Stimulated activated CD8-positive, alpha-beta memory T cell treated with anti-CD3 and anti-CD28 coated beads, Interleukin-12 subunit alpha, Interleukin-12 subunit beta, amount 100 ng/mL, for 4 hours (primary cell): ENCODE results near the gene KRT37.
"Not testable (repeated sequence)": the region's sequence is repeated elsewhere in the genome, so short reads cannot be mapped to it uniquely, and the experiment has no call there.

Experiments used
- DNase-seq: peaks from one replicate; pipeline ENCODE4 v3.0.0-alpha.2; 2020; ENCODE audit warnings: low read depth

KRT37 gene

DNA sequence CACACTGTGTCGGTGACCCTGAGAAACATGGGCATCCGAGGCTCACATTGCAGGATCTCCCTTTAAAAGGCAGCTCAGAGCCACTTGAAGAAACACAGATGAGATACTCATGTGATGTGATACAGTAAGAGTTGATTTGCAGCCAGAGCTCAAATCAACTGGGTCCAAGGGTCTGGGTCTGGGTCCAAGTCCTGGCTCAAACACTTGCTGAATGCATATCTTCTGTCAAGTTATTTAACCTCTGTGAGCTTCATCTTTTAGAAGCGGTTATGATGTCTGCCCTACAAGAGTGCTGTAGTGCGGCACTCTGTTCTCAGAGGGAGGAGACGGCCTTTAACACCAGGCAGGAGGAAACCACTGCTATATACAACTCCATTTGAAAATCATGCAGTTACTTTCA, 10.0 kb upstream of the KRT37 start:
- no peak for DNase-seq

DNA sequence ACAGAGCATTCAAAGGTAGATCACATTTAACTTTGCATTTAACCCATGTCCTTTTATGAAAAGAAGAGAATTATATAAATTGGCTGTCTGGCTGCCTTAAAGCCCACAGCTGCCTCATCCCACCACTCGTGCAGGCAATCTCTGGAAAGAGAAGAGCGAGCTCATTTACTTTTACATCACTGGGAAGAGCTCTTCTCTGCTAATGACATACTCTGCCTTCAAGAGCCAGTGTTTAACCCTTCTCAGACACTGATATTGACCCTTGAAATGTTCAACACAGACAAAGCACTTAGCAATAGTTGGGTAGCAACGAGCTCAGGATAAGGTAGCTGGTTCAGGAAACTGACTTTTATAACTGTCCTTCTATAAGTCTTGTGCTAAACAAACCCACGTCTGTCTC, 9.6 kb upstream of the KRT37 start:
- no peak for DNase-seq

DNA sequence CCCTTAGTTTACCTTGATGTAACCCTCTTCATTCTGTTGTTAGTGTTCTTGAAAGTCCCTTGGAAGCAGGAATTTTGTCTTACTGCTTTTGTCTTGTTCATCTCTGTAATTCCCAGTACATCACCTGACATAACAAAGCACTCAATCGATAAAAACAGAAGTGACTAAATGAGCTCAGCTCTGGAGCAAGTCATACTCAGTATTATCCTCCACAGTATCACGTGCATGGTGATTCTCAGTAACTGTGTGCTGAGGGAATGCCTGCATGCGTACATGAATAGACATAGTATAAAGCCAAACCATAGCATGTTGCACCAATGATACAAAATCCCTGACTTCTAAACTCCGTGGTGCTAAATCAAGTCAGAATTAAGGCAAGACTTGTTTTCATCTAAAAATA, 9.2 kb upstream of the KRT37 start:
- DNase-seq = no peak

DNA sequence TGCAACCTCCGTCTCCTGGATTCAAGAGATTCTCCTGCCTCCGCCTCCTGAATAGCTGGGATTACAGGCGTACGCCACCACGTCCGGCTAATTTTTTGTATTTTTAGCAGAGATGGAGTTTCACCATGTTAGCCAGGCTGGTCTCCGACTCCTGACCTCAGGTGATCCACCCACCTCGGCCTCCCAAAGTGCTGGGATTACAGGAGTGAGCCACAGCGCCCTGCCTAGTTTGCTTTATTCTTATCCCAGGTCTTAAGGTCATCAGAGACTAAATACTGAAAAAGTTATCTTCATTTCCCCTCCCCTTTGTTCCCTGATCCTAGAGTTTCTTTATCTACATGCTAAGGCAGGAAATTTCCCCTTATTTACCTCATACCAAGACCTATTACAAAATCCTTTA, 6.0 kb upstream of the KRT37 start:
- not testable (repeated sequence) for DNase-seq

GRCh38 chr17:41429667-41430066, 5.3 kb upstream of the KRT37 start:
- DNase-seq = no peak

- DNase-seq = no peak
Observed at GRCh38 chr17:41428591-41429291, 4.4 kb upstream of the KRT37 start.

DNA sequence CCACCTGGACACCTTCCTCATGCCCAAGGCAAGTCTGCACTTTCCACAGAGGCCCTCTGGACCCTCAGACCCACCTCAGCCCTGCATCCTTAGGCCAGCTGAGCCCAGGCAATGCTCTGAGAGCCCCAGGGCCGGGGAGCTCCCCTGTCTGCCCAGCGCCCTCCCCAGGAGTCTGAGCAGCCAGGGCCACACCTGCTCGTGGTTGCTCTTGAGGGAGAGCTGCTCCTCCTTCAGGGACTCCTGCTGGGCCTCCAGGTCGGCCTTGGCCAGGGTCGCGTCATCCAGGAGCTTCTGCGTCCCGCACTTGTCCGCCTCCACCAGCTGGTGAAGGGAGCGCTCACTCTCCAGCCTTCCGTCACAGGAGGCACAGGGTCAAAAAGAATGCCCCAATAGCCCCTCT, 1.8 kb downstream of the KRT37 start:
- DNase-seq = not testable (repeated sequence)

- DNase-seq = no peak
Observed at GRCh38 chr17:41421617-41422016, 2.8 kb downstream of the KRT37 start.

DNA sequence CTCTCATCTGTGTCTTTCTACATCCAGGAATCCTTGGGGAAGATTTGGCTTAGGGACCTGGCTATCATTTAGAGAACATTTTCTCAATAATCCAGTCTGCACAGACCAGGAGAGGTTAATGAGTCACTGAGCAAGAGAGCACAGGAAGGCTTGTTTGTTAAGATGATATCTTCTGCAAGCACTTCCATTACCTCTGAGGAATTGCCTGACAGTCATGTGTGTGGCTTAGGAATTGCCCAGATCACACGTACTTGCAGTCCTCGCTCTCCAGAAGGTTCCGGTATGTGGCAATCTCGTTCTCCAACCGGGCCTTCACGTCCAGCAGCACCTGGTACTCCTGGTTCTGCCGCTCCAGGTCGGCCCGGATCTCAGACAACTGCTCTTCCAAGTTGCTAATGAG, 3.3 kb downstream of the KRT37 start:
- no peak for DNase-seq

GRCh38 chr17:41420134-41420533, 4.3 kb downstream of the KRT37 start:
- DNase-seq = no peak

DNA sequence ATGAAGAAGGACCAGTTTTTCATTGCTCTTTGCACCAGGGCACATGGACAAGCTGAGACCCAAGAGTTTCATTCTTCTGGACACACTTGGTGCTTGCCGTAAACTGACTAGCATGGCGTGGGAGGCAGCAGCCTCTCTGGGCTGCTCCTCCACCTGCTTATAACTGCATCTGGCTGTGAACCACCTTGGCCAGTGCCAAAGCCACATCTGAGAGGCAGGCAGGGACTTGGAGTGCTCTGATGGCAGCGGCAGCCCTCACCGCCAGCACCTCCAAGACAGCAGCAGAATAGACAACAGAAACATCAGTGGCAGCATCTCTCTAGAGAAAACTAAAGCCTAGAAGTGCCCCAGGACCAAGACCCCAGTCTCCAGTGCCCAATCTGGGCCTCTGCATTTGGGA, 4.7 kb downstream of the KRT37 start:
- DNase-seq = no peak

DNA sequence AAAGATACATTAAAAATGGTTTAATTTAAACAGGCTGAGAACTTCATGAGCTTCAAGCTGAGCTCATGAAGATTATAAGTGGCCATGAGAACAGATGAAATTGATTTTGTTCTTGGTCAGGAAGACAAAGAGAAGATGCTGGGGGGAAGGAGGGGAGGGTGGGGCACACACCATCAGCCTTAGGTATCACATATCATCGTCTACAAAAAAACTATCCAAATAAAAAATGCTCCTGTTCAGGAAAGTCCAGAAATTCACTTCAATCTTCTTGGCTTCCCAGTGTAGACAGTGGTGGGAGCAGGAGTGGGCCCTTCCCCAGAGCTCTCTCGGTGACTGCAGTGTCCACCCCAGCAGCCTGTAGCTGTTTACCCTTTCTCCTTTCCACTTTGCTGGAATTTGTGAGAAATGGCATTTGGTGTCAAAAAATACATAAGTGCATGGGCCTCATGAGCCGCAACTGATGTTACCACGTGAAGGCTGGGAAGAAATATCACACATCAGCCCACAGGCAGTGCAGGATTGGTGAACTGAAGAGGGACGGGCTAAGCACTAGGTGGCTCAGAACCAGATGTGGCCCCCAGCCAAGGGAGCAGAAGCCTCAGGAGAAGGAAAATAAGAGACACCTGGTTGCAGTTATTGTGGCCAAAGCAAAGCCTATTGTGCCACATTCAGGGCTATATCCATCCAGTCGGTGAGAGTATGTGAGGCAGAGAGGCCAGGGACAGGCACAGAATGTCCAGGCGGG, 6.1 kb downstream of the KRT37 start:
- DNase-seq = no peak

- no peak for DNase-seq
Observed at GRCh38 chr17:41417576-41418015, 6.8 kb downstream of the KRT37 start.

GRCh38 chr17:41417127-41417526, 7.3 kb downstream of the KRT37 start:
- no peak for DNase-seq

GRCh38 chr17:41416479-41416878, 7.9 kb downstream of the KRT37 start:
- no peak for DNase-seq

DNA sequence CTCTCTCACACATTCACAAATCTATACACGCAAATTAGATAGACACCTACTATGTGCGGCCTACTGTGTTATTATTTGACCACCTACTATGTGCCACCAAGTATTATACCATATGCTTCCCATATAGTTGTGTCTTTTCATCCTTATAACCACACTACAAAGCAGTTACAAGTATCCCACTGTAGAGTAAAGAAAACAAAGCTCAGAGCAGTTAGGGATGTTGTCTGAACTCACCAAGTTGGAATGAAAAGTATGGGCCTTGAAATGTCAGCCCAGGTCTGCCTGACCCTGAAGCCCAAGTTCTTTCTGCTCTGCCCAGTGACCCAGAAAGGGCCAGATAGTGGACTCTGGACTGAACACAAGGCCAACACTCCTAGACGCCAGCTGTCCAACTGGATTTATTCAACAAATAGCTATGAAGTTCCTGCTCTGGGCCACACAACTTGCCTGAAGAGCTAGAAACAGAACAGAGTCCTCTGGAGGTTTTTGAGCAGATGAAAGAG, 8.5 kb downstream of the KRT37 start:
- DNase-seq = no peak

GRCh38 chr17:41415411-41415810, 9.0 kb downstream of the KRT37 start:
- DNase-seq = no peak

DNA sequence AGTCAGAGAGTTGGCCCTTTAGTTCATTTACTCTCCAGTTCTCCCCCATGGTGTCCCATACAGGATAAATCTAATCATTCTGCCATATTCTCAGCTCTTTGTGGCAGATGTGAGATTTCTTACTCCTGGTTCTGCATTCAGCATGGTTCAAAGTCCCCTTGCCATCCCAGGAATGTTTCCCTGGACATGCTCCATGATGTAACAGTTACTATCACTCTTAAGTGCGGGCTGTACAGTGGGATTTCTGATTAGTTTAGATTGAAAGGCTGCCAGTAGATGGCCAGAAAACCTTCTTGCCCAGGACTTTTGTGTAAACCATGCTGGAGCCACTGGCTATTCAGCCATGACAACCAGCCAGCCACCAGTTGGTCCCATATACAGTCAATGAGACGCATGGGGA, 10.4 kb downstream of the KRT37 start:
- no peak for DNase-seq

GRCh38 chr17:41413353-41413957, 10.9 kb downstream of the KRT37 start:
- DNase-seq = no peak

DNA sequence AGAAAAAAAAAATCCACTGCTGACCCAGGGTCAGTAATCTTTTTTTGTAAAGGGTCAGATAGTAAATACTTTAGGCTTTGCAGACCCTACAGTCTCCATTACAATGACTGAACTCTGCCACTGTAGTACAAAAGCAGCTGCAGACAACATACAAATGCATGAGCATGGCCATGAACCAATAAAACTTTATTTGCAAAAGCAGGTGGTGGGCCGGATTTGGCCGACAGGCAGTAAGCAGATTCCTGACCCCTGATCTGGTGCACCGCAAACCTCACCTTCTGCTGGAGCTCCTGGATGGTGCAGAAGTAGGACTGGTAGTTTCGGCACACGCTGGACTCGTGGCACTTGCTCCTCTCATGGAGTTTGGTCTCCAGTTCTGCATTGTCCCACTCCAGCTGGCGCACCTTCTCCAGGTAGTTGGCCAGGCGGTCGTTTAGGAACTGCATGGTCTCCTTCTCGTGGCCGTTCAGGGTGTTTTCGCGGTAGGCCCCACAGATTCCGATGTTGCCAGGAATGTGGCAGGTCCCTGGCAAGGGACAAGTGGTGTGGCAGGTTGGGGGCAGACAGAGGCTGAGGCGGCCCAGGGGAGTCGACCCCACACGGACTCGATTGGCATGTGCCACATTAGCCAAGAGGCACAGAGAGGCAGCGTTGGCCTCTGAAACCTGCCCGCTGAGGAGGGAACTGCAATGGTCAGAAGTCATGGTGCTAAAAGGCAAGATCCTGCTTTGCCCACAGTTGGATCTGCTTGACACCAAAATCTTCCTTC, 13.1 kb downstream of the KRT37 start:
- DNase-seq = no peak

DNA sequence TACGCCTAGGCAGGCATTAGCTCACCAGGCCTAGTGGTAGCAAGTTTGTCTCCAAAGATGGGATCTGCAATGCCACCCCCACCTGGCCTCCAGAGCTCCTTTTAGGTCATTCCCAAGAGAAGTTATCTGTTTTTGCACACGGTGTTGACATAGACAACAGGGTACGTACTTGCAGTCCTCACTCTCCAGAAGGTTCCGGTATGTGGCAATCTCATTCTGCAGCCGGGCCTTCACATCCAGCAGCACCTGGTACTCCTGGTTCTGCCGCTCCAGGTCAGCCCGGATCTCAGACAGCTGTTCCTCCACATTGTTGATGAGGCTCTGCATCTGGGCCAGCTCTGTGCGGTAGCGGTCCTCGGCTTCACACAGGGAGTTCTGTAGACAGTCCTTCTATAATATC, 17.2 kb downstream of the KRT37 start:
- DNase-seq = no peak

GRCh38 chr17:41406205-41406604, 18.2 kb downstream of the KRT37 start:
- no peak for DNase-seq
